DMS153 treated with DMSO at 0.1 percent for 48 hours (cell line): Measurements from ENCODE around the gene CTBP1.
"Not testable (repeated sequence)": the region's sequence is repeated elsewhere in the genome, so short reads cannot be mapped to it uniquely, and the experiment has no call there.

Experiments used
- DNase-seq: peaks from one replicate; lab custom pipeline; 2025; ENCODE audit not compliant: unreplicated experiment; lab: John Stamatoyannopoulos, UW

CTBP1 gene

DNA sequence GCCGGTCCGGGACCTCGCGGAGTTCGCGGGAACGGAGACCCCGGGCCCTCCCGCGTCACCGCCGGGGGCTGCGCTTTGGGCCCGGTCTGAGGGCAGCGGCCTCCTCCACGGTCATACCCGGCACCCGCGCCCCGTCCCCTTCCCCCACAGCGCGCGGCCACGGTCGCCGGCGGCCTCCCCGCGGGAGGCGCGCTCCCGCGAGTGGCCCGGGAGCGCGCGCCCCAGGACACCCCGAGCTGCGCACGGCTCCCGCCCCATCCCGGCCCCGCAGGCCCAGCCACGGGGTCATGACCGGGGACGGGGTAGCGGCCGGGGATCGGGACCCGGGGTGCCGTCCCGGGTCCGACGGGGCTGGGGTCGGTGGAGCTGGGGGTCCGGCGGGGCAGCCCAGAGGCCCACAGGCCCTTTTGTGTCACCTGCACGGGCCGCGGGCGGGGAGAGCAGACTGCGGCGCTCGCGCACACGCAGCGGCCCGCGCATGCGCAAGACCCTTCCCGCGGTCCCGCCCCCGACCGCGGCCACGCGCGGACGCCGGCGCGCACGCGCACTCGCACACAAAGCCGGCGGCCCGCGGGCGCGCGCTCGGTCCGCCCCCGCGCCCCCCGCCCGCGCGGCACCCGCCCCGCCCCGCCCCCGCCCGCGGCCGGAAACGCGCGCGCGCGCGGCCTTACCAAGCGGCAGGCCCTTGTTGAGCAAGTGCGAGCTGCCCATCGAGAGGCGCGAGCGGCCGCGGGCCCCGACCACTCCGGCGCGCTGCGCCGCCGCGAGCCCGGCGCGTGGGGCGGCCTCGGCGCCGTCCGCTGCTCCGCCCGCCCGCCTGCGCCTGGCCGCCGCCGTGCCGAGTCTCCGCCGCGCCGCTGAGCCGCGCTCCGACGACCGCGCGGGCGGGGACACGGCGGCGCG lies at the start of gene CTBP1:
Gene CTBP1, minus strand, starts transcription at position 886 of the 903 bp plus-strand sequence. CDS start 7,799 bp downstream, outside the sequence.
- DNase-seq: peak; percentile 17

DNA sequence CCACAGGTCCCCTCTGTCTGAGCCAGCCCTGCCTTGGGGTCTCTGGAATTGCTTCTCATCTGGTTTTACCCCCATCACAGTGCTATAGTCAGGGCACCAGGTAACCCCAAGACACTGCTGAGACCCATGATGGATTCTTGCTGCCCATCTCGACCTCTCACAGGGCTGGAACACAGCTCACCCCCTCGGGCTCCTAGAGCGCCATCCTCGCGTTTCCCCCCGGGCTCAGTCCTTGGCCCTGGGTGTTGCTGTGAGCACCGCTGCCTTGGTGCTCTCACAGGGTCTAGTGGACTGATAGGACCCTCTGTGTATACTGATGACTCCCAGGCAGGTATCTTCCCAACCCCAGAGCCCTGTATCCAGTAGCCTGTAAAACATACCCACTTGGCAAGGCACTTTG lies 49.5 kb upstream of the CTBP1 start:
- DNase-seq: no peak

DNA sequence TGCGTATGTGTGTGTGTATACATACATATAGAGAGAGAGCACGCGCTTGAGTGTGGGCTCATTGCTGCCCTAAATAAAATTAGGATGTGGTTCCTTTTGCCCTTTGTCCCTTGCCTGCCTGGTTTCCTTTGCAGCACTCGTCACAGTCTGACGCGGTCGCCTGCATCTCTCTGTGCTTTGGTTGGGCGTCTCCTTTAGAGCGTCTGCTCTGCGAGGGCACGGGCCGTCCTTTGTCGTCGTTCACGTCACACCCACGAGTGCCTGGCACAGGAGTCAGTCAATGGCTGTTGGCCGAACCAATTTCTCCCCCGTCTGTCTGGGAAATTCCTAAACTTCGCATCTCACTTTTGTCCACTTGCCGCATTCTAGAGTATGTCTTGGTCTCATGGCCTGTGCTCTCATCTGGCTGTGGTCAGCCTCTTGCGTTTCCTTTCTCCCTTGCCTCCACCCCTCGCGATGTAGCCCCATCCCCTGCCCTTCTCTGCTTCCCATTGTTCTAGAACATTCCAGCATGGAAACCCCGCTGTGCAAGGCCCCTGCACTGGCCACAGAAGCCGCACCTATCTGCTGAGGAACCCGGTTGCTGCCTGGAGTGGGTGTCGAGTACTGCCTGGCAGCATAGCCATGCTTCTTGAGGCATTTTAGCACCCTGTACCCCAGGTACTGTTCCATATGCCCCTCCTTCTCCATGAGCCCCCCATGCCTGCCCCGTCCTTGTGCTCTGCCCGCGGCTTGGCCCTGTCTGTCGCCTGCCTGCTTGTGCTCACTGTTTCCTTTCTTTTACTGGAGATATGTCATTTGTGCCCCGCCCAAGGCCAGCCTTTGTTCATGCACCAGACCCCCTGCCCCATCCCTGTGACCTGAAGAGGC lies 48.8 kb upstream of the CTBP1 start:
- DNase-seq: no peak

DNA sequence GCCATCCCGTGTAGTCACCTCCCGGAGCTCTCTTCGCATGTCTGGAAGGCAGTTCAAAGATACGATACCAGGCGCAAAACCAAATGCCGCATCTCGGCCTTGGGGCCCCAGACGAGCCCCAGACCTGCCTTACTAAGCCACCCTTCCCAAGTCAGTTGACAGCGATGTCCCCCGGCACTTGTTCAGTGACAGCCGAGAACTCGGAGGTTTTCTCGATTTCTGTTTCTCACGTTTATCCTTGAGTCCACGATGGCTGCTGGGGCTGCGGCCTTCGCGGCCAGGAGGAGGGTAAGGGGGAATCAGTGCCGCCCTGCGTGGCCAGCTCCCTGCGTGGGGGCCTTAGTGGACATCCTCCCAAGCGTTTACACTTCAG lies 48.1 kb upstream of the CTBP1 start:
- no peak for DNase-seq

DNA sequence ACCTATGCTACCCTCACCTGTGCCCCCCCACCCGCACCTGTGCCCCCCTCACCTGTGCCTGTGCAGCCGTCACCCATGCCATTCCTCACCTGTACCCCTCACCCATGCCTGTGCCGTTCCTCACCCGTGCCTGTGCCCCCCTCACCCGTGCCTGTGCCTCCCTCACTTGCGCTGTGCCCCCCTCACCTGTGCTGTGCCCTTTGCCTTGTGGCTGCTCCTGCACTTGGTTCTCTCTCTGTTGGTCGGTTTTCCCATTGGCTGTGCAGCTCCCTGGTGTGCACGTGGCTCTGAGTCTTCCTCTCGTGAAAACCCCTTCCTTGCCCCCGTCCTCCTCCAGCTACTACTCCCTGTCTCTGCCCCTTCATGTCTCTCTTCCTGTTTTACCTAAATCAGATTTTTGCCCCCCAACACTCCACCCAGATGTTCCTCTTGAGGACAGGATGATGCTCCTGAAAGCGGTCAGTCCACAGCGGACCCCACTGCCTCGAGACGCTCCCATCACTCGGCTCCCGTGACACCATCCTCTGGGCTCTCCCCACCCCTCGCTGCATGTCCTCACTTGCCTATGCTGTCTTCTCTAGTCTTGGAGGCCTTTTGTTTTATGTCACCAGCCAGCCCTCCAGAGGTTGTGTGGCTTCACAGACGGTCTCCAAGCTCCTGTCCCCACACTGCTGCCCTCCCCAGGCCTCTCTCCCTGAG lies 47.5 kb upstream of the CTBP1 start:
- no peak for DNase-seq

DNA sequence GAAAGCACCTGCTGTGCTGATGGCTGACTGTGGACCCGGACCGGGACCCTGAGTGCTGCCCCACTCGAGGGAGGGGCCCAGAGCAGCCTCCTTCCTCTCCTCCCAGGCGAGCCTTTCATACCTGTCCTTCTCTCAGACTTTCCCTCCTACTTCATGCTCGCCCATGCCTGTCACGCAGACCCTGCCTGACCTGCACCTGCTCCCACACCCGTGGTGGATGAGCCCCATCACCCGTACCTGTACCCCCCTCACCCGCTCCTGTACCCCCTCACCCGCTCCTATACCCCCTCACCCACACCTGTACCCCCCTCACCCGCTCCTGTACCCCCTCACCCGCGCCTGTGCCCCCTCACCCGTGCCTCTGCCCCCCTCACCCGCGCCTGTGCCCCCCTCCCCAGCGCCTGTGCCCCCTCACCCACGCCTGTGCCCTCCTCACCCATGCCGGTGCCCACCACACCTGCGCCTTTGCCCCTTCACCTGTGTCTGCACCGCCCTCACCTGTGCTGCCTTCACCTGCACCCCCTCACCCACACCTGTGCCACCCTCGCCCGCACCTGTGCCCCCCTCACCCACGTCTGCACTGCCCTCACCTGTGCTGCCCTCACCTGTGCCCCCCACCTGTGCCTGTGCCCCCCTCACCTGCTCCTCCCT lies 46.6 kb upstream of the CTBP1 start:
- DNase-seq: no peak

DNA sequence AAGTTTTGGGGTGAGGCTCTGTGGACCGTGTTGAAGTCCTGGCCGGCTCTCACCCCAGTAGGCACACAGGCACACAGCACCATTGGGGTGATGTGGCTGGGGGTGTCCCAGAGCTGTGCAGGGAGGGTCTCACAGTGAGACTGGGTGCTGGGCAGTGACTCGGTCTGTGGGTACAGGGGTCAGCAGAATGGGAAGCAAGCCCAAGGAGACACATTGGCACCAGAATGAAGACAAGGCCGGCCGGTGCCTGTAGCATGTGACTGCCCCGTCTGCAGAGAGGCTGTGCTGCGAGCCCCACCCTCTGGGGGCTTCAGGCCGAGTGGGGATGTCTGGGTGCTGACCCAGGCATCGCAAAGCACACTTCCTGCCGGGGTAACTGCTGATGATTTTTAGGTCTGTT lies 46.0 kb upstream of the CTBP1 start:
- no peak for DNase-seq

DNA sequence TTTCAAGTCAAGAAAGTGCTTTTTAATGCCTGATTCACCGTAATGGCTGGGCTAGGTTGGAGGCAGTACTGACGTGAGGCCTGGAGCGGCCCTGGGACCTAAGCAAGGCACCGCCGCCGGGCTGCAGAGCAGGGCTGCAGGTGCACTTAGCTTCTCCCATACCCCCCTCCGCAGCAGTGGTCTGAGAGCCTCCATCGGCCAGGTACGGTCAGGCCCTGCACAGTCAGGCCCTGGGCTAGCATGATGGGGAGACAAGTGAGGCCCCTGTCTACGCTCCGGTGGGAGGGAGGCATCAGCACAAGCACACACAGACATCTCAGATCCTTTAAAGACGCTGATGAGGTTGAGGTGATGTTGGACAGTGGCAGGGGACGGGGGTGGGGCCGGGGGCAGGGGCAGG lies 45.5 kb upstream of the CTBP1 start:
- DNase-seq: no peak

DNA sequence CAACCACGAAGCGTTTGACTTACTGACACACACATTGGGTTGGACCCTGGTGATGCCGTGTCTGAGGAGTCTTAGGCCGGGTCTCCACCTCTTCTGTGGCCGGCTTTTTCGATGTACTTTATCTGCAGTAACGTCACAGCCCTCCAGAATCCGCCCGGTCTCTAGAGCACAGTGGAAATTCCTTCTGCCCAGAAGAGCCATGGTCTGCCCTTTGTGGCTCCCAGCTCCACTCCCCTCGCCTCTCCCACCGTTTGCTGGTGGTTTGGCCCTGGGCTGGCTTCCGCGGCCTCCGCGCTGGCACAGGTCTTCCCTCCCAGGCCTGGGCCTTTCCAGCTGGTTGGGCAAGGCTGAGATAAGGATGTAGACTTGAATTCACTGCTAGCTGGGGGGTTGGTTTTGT lies 45.1 kb upstream of the CTBP1 start:
- DNase-seq: no peak

DNA sequence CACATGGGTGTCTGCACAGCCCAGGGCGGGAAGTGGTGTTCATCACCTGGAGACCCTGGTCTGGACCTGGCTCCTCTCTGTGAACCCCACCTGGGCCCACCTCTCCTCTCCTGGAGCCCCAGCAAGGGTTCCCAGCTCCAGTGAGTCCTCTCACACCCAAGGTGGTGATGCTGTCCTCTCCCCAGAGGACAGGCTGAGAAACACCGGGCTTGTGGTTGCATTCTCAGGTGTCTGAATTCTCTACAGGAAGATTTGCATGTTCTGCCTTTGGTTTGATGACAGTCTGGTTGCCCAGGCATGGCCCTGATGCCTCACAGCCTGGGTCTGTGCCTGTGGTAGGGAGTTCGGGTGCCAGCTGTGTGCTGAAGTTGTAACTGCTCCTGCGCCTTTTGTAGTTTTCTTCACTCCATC lies 44.6 kb upstream of the CTBP1 start:
- no peak for DNase-seq

DNA sequence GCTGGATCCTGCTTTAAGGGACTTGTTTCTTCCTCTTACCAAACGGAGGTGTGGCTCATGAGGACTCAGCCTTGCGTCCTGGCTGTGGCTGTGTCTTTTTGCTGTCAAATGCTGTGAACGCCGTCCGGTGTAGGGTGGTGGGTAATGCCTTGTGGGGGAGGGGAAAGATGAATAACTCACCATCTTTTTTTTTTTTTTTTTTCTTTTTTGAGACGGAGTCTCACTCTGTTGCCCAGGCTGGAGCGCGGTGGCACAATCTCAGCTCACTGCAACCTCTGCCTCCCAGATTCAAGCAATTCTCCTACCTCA lies 43.7 kb upstream of the CTBP1 start:
- DNase-seq: not testable (repeated sequence)

DNA sequence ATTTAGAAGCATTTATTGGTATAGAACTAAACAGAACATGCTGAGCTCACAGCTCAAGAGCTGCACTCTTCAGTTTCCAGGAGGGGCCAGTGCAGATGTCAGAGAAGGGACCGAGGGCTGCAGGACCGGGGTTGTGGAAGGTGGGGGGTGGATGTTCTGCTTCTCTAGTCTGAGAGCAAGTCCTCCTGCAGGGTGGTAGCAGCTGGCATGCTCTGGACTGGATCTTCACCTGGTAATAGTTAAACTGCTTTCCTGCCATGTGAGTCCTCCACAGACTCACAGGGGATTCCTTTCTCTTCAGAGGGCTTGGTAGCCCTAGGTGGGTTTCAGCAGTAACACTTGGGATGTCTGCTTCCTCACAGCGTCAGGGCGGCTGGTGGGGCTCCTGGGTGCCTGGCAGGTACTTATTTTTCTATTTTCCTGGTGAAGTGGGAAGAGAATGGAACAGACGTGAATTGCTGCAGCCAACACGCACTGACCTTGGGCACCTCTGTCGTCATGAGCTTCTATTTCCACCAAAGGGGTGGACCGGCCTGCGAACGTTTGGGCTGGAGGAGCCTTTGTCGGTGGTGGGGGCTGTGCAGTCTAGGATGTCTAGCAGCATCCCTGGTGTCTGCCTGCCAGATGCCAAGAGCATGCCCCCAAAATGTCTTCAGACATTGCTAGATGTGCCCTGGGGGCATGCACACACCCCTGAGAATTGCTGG lies 43.2 kb upstream of the CTBP1 start:
- no peak for DNase-seq

DNA sequence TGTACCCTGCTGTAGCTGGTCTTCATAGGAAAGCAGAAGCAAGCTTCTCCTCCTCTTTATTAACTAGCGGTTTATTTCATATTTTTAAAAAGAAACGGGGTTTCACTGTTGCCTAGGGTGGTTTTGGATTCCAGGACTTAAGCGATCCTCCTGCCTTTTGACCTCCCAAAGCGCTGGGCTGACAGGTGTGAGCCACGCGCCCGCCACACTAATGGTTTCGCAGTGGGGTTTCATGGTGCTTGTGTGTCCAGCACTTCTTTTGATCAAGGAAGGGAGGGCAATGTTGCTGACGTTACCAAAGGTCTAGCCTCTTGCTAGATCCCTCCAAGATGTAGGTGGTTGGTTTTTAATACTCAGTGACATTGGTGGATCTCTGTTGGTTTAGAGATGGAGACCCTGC lies 42.2 kb upstream of the CTBP1 start:
- no peak for DNase-seq

DNA sequence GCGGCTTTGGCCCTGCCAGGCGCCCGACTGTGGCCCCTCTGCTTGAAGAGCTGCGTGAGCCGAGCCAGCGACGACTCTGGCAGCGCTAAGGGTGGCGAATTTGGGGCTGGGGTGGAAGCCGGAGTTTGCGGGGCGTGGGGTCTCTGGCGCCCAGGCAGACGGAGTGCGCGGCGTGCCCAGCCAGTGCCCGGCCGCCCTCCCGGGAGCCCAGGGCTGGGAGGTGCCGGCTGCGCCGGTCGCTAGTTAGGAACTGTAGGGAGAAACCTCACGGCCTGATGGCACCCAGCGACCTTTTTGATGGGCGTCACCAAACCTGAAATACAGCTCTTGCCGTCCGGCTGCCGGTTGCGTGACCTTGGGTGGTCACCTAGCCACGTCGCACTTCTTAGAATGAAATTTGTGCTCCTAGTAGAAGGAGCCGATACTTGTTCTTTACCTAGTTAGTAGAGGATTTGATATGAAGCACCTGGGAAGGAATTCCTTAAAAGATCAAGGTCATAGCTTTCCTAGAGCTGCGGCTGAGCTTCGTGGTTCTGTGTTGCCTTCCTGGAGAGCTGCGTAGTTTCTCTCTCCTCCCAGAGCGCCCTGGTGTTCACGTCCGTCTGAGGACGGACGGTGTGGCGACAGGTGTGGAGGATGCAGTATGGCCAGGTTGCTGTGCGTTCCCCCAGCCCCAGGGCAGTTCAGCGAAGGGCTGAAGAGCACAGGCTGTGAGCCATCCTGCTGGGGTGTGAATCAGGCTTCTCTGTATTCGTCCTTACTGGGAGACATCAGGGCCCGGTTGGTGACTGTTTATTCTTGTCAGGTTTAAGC lies 41.4 kb upstream of the CTBP1 start:
- DNase-seq: no peak

DNA sequence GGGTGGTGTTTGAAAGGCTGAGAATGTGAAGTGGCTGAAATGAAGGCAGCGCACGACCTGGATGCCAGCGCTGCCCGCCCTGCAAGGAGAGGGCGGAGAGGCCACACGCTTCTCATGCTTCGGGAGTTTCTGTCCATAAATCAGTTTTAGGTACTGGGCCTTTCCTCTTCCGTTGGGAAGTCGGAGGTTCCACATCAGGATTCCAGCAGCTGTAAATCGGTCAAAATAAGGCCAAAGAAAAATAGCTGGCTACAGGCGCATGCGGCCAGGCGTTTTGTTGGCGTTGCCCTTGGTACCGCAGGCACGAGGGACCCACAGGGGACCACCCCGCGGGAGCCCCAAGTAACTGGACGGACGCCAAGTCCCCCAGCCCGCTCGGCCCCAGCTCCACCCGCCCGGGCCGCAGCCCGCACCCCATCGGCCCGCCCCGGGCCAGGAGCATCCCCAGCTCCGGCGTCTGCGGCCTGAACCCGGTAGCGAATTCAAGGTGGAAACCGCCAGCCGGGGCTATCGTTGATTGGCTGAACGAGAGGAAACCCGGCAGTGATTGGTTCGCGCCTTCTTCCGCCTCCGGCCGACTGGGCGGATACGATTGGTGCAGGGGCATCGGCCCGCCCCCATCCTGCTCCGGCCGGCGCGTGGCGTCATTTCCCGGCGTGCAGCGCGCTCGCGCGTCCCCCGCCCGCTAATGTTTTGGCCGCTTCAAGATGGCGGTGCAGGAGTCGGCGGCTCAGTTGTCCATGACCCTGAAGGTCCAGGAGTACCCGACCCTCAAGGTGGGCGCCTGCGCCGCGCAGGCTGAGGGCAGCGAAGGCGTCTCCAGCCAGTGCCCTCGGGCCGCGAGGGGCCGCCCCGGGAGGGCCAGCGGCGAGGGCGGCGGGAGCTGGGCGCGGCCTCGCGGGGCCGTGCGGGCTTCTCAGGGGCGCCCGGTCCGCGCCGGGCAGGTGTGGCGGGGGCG lies 40.6 kb upstream of the CTBP1 start, which contains the start of gene MAEA:
Gene MAEA, plus strand, starts transcription at position 685 of the 958 bp plus-strand sequence. Its CDS starts 23 bp downstream, at position 708.
- DNase-seq: peak; percentile 72

DNA sequence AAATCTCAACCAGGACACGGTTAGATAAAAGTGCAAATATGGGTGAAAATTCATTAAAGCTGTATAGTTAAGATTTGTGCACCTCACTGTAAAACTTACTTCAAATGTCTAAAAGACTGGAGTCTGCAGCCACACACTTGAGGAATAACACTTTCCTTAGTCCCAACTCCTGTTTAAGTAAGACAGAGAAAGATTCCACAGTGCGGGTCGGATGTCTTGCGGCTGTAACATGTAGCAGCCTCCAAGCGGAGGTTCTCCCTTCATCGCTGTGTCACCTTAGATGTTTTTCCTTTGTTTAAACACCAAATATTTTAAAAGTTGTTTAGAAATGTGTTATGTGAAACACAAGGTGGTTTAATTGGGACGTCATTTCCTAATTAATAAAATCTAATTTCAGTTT lies 39.9 kb upstream of the CTBP1 start:
- DNase-seq: no peak

DNA sequence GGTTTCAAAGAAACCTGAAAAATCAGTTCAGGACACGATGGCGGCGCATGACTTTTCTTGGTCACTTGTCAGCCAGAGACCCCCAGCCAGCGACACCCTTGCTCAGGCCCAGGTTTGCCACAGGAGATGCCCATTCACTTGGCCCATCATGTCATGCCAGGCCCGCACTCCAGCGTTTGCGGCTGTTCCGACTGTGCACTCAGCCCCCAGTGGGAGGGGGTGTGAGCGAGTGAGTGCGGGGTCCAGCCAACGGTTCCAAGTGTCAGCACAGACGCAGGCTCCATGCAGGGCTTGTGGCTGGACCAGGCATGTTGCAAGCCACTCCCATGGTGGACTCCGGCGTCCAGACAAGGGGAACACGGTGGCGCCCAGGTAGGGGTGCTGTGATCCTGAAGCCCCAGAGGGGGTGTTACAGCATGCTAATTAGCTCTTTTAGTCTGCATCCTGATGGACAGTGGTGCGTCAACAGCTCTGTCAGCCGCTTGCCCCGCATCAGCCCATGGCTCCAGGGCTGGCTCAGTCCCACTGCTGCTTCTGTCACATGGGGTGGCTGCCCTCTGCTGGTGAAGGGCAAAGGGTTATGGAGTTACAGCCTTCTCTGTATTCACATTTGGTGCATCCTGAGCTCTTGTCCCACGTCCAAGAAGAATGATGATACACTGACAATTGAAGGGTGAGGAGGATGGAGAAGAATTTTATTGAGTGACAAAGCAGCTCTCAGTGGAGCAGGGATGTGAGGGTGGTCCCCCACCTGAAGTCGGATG lies 37.0 kb upstream of the CTBP1 start:
- no peak for DNase-seq
